HG02938 (cell line): ENCODE measurements around the gene GALNT7.
A peak's percentile ranks its signal among the peaks of the same experiment; 100 is the strongest.
"Not testable (repeated sequence)": the region's sequence is repeated elsewhere in the genome, so short reads cannot be mapped to it uniquely, and the experiment has no call there.

Source experiments
- ATAC-seq: cut with Tn5 transposase; IDR thresholded peaks from one replicate; pipeline ENCODE4 v1.9.1; 2021; ENCODE audit warnings: mild to moderate bottlenecking, moderate library complexity; ENCODE audit not compliant: unreplicated experiment

Gene GALNT7, protein sequence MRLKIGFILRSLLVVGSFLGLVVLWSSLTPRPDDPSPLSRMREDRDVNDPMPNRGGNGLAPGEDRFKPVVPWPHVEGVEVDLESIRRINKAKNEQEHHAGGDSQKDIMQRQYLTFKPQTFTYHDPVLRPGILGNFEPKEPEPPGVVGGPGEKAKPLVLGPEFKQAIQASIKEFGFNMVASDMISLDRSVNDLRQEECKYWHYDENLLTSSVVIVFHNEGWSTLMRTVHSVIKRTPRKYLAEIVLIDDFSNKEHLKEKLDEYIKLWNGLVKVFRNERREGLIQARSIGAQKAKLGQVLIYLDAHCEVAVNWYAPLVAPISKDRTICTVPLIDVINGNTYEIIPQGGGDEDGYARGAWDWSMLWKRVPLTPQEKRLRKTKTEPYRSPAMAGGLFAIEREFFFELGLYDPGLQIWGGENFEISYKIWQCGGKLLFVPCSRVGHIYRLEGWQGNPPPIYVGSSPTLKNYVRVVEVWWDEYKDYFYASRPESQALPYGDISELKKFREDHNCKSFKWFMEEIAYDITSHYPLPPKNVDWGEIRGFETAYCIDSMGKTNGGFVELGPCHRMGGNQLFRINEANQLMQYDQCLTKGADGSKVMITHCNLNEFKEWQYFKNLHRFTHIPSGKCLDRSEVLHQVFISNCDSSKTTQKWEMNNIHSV

DNA sequence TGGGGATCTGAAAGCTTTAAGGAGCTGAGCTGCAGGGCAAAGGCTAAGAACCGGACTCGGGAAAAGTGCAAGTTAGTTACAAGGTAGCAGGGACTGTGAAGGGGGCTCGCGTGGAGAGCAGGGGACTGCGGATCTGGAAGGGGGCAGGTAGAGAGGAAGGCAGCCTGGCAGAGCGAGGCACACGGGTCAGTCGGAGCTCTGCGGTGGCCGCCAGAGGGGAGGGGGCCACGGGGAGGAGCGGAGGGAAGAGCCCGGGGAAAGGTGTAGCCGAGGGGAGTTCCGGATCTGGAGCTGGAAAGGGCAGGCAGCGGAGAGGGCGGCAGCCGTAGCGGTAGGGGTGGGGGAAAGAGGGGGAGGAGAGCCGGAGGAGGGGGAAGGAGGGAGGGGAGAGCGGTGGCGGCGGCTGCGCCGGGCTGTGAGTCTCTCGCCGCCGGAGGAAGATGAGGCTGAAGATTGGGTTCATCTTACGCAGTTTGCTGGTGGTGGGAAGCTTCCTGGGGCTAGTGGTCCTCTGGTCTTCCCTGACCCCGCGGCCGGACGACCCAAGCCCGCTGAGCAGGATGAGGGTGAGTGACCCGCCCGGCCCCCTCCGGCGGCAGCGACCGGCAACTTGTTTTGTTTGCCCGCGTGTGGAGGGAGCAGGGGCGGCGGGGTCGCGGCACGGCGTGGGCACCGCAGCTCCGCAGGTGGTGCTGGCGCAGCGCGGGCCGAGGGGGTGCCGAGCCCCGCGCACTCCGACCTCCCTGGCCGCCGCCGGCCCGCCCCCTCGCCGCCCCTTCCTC is at the start of gene GALNT7:
GALNT7 (plus strand) TSS at position 416 of the 782 bp plus-strand sequence; CDS start at position 441, 25 bp downstream.
- peak; percentile 28 for ATAC-seq

- ATAC-seq, result not testable (repeated sequence)
Observed at GRCh38 chr4:173118819-173119218, 49.8 kb upstream of the GALNT7 start.

- no peak for ATAC-seq
Observed at GRCh38 chr4:173119818-173120217, 48.8 kb upstream of the GALNT7 start.

GRCh38 chr4:173121076-173121561 is 47.5 kb upstream of the GALNT7 start:
- peak; percentile 99 for ATAC-seq

DNA sequence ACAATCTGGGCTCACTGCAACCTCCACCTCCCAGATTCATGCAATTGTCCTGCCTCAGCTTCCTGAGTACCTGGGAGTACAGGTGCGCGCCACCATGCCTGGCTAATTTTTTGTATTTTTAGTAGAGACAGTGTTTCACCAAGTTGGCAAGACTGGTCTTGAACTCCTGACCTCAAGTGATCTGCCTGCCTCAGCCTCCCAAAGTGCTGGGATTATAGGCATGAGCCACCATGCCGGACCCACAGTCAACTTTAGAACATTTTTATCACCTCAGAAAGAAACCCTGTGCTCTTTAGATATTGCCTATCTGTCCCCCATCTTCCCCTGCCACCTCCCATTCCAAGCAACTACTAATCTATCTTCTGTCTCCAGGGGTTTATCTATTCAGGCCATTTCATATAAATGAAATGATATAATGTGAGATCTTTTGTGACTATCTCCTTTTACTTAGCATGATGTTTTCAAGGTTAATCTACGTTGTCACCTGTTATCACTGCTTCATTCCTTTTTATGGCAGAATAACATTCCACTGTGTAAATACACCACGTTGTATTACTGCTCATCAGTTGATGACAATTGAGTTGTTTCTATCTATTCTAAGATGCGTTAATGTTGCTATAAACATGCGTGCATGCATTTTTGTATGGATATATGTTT is 44.3 kb upstream of the GALNT7 start:
- no peak for ATAC-seq

GRCh38 chr4:173125216-173125812 is 43.3 kb upstream of the GALNT7 start:
- no peak for ATAC-seq

DNA sequence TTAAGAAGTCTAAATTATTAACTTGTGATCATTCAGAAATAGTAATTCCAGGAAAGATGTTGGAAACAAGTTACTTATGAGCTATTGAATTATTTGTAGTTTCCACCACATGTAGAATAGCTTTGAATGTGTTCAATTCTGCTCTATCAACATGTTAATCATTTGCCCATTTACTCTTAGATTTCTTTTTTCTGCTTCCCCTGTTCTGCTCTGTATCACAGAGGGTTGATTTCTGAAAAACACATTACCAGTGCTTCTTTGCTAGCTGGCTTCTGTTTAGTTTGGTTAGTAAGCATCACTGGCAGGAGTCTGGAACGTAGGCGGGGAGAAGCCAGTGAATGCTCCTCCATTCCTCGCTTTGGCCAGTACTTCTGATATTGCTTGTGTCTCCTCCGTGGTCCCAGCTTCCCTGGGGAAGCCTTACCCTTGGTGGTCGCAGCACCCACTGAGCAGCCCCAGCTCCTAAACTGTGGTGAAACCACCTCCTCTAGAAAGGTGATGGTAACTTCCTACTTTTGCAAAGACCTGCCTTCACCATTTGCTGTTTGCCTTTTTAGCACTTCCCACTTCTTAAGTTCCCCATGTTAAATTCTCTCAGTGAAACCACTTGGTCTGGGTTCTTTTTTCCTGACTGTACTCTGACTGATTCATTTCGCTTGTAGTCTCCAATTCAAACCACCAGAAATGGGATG is 40.3 kb upstream of the GALNT7 start:
- ATAC-seq, result no peak

- ATAC-seq, result no peak
Observed at GRCh38 chr4:173130687-173131086, 37.9 kb upstream of the GALNT7 start.

DNA sequence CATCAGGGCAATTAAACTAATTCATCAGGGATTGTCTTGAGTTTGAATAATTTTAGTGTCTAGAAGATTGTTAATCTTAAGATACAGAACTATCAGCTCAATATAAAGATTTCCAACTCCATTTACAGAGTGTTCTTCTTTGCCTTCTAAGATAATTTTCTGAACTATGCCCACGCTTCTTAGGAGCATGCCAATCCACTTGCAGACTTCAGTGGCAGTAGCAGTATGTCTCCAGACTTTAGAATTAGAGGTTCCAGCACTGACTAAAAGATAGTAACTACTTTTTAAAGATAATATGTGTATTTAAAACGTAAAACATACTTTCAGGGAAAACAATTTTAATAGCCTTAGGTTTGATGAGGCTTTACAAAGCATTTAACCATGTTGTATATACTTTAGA is 34.2 kb upstream of the GALNT7 start:
- ATAC-seq, result no peak

GRCh38 chr4:173135241-173135847 is 33.3 kb upstream of the GALNT7 start:
- no peak for ATAC-seq

GRCh38 chr4:173138624-173139023 is 30.0 kb upstream of the GALNT7 start:
- ATAC-seq, result no peak

- no peak for ATAC-seq
Observed at GRCh38 chr4:173139561-173139960, 29.1 kb upstream of the GALNT7 start.

GRCh38 chr4:173145131-173145530 is 23.5 kb upstream of the GALNT7 start:
- ATAC-seq, result no peak

DNA sequence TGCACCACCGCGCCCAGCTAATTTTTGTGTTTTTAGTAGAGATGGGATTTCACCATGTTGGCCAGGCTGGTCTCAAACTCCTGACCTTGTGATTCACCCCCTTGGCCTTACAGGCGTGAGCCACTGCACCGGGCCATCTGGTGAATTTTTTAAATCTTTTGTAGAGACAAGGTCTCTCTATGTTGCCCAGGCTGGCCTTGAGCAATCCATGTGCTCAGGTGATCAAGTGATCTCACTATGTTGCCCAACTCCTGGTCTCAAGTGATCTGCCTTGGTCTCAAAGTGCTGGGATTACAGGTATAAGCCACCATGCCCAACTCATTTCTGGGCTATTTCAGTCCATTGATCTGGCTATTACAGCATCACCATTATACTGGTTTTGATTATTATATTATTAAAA is 22.2 kb upstream of the GALNT7 start:
- ATAC-seq, result no peak

- ATAC-seq, result no peak
Observed at GRCh38 chr4:173151496-173151895, 17.1 kb upstream of the GALNT7 start.

DNA sequence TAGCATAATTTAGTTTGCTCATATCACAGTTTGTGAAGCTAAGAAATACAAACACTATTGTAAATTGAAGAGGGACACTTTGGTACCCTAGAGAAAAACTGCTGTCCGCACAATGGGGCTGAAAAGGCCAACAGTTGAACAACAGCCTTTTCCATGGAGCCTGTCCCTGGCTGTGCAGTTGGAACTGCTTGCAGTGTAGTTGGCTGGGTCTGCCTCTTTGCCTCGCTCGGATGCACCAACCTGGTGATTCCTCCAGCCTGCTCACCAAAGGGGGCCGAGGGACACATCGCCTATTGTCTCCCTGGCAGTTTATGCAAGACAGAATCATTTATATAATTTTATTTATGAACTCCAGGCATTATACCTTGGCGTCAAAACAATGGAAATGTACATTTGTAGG is 16.5 kb upstream of the GALNT7 start:
- ATAC-seq, result no peak

GRCh38 chr4:173153445-173153844 is 15.2 kb upstream of the GALNT7 start:
- ATAC-seq, result no peak

DNA sequence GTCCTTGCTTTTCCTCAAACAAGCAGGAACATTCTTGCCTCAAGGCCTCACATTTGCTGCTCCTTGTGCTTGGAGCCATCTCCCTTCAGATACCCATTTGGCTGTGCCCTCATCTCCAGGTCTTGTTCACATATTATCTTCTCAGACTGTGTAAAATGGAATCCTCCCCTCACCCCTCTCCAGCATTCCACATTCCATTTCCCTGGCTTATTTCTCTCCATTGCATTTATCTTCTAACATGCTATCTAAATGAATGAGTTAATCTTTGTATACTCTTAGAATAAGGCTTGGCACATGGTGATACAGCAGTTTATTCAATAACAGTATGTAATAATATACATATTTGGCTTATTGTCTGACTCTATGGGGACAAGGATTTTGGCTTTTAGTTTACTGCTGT is 8.8 kb upstream of the GALNT7 start:
- ATAC-seq, result no peak

DNA sequence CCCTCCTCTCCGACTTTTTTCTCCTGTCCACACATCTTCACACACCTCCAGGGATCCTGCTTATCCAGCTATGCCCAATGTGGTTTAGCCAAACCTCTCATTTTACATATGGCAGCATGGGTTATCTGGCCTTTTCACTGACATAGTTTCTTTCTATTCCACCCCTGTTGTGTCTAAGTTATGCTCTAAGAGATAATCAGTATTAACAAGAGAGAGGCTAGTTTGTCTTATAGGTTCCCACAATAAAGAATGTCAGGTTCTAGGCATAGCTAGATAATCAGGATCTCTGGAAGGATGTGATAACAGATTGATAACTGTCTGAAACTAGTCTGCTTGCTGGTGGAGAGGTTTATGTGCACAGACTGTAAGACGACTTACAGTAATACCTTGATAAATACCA is 7.7 kb upstream of the GALNT7 start:
- ATAC-seq, result no peak

DNA sequence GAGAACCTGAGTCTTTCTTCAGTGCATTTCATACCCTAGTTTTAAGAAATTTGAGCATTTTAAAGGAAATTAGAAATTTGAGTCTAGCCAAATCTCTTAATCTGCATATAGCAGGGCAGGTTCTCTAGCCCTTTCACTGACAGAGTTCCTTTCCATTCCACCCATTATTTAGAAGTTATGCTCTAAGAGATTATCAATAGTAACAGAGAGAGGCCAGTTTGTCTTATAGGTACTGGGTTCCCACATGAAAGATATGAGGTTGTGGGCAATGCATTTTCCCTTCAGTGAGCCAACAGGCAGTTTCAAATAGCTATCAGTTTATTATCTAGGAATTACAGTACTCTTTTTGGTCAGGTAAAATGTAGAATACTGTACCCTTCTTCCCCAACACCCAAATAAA is 7.3 kb upstream of the GALNT7 start:
- no peak for ATAC-seq
